Liver (tissue), 3 donors: ENCODE results near the gene ORC2.

Experiments used
- ATF3 ChIP-seq: IDR thresholded peaks from 2 replicates; pipeline ENCODE4 v1.6.1; 2016; ENCODE audit warnings: antibody characterized with exemption
- CTCF ChIP-seq: fragments of 150-350 bp; IDR thresholded peaks from 2 replicates; pipeline ENCODE4 v1.5.1; 2017; ENCODE audit warnings: improper control_type of control experiment, low read depth, low read length; ENCODE audit not compliant: missing input control
- EGR1 ChIP-seq, 2 donors: IDR thresholded peaks; 2 replicates each; pipeline ENCODE4 v1.6.1; 2016 to 2018; ENCODE audit warnings: antibody characterized with exemption in 2 of 2, low read depth in 2 of 2
- JUND ChIP-seq, 2 donors: IDR thresholded peaks; 2 replicates each; pipeline ENCODE4 v1.6.1; 2016; ENCODE audit warnings: antibody characterized with exemption in 2 of 2
- MAX ChIP-seq: IDR thresholded peaks from 2 replicates; pipeline ENCODE4 v1.6.1; 2016; ENCODE audit warnings: antibody characterized with exemption
- RAD21 ChIP-seq, 2 donors: IDR thresholded peaks; 2 replicates each; pipeline ENCODE4 v1.6.1; 2016; ENCODE audit warnings: antibody characterized with exemption in 2 of 2, mild to moderate bottlenecking in 2 of 2
- RXRA ChIP-seq, 2 donors: IDR thresholded peaks; 2 replicates each; pipeline ENCODE4 v1.6.1; 2017 to 2018; ENCODE audit warnings: antibody characterized with exemption in 2 of 2, mild to moderate bottlenecking in 1 of 2
- TAF1 ChIP-seq: conservative IDR thresholded peaks from 2 replicates; pipeline ENCODE4 v1.6.1; 2016; ENCODE audit warnings: antibody characterized with exemption, mild to moderate bottlenecking
- YY1 ChIP-seq: IDR thresholded peaks from 2 replicates; pipeline ENCODE4 v1.6.1; 2016; ENCODE audit warnings: antibody characterized with exemption, mild to moderate bottlenecking
- ZBTB33 ChIP-seq: IDR thresholded peaks from 2 replicates; pipeline ENCODE4 v1.6.1; 2016; ENCODE audit warnings: antibody characterized with exemption
- donor health status: healthy.
- donor health status: healthy.

- TF ChIP-seq ZBTB33 (no peak), YY1 (peak; percentile 26), CTCF (peak; percentile 86), TAF1 (no peak), RAD21 (IDR thresholded peaks at IDR 0.05) (peak; percentile 91 to 95), ATF3 (no peak), EGR1 (IDR thresholded peaks at IDR 0.05; ENCODE audit: low read depth in 2 of 2) (no peak), MAX (no peak), JUND (IDR thresholded peaks at IDR 0.05) (no peak), RXRA (IDR thresholded peaks at IDR 0.05) (peak in 1 of 2 donors; percentile 42)
Observed at GRCh38 chr2:200901459-200902072, 61.9 kb downstream of the ORC2 start.
